HPDE6-E6E7 (cell line): Measurements from ENCODE around the gene CFAP77.

ENCODE experiments used
- DNase-seq: peaks from one replicate; pipeline ENCODE4 v3.0.0; 2011; ENCODE audit warnings: missing footprints; ENCODE audit errors: extremely low spot score

Gene CFAP77

DNA sequence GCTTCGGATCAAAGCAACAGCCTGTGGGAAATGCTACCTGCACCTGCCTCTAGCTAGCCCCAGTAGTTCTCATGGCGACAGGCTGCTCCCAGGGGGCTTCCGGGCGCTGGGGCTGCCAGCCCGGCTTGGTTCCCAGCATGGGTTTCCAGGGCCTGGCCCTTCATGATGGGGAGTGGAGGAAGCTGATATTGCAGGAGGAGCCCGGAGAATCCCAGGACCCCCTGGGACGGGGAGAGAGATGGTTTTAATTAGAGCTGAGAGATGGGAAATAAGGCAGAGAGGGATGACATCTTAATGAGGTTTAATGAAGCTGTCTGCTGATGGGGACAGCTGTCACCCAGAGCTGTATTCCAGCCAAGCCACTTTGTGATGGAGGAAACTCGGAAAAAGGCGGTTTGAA is 78.6 kb downstream of the CFAP77 start:
- no peak for DNase-seq

DNA sequence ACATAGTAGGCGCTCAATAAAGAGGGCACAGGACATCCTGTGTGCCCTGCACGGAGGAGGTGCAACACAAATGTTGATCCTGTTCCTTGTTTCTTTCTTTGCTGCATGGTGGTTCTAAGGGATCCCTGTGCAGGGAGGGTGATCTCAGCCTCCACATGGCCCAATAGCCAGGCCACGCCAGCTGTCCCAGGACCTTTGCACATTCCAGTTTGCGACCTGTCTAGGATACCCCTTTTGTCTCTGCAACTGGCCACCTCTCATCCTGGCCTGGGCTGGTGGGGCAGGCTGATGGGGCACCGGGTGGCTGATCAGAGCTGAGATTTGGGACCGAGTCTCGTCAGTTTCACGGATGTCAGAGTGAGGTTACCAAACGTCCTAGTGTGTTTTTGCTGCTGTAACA is 79.5 kb downstream of the CFAP77 start:
- no peak for DNase-seq

- DNase-seq, result no peak
Observed at GRCh38 chr9:132494857-132495256, 84.8 kb downstream of the CFAP77 start.

DNA sequence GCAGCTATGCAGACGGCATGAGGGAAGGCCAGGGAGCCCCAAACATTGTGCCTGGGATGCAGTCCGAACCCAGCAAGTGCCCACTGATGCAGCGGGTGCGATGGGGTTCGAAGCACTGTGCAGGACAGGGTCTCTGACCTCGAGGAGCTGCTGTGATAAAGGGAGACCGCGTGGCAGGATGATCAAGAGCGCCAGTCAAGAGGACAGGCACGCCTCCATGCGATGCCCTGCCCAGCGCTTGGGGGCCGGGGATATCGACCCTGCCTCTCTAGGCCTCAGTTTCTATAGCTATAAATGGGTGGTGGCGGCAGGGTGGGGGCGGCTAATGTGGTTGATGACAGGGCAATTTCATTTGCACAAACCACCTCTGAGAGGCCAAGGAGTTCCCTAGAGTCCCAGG is 87.7 kb downstream of the CFAP77 start:
- DNase-seq, result no peak

DNA sequence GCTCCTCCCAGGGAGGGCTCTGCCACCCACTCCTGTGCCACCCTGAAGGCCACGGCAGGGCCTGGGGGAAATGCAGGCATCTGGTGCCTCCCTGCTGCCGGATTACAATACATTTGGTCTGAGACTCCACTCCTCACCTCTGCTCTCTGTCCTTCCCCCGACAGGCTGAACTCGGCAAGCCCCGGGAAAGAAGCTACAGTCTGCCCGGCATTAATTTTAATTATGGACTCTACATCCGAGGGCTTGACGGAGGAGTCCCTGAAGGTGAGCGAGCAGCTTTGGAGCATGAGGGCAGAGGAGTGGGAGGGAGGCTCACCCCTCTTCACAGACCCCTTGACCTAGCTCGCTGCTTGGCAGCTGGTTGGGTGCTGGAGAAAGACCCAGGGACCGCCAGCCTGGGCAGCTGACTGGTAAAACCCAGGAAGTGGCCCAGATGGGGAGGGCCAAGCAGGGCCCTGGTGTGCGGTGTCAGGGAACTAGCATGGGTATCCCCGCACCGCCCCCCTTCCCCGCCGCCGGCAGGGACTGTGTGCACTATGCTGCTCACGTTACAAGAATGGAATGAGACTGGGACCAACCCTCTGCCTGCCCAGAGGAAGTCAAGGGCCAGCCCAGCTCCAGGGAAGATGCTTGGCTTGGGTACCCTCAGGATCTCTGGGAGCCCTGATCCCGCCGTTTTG is 88.7 kb downstream of the CFAP77 start:
- DNase-seq, result no peak

- DNase-seq, result no peak
Observed at GRCh38 chr9:132499251-132499650, 89.2 kb downstream of the CFAP77 start.

DNA sequence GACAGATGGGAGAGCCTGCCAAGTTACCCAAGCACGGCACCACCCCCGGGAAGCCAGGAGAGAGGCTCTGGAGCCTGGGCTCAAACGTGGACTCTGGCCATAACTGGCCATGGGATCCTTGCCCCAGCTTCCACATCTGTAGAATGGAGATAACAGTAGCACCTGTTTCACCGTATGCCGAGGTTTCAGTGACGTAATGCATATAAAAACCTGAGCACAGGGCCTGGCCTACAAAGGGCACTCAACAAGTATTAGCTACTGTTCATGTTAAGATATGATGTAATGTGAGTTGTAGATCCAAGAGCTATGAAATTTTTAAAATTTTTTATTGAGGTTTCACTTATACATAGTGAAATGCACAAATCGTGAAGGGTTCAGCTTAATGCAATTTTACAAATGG is 90.2 kb downstream of the CFAP77 start:
- DNase-seq, result no peak

DNA sequence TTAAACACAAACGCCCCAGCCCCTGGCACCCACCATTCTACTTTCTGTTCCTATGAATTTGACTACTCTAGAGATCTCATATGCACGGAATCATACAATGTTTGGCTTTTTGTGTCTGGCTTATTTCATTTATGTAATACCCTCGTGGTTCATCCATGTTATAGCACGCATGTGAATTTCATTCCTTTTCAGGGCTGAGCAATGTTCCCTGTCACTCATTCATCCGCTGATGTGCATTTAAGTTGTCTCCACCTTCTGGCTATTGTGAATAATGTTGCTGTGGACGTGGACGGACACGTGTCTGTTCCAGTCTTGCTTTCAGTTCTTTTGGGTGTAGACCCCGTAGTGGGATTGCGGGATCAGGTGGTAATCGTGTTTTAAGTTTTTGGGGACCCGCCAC is 92.5 kb downstream of the CFAP77 start:
- DNase-seq, result no peak

GRCh38 chr9:132503116-132503515 is 93.1 kb downstream of the CFAP77 start:
- DNase-seq, result no peak

GRCh38 chr9:132504488-132504887 is 94.5 kb downstream of the CFAP77 start:
- no peak for DNase-seq

- no peak for DNase-seq
Observed at GRCh38 chr9:132505991-132506655, 96.1 kb downstream of the CFAP77 start.

DNA sequence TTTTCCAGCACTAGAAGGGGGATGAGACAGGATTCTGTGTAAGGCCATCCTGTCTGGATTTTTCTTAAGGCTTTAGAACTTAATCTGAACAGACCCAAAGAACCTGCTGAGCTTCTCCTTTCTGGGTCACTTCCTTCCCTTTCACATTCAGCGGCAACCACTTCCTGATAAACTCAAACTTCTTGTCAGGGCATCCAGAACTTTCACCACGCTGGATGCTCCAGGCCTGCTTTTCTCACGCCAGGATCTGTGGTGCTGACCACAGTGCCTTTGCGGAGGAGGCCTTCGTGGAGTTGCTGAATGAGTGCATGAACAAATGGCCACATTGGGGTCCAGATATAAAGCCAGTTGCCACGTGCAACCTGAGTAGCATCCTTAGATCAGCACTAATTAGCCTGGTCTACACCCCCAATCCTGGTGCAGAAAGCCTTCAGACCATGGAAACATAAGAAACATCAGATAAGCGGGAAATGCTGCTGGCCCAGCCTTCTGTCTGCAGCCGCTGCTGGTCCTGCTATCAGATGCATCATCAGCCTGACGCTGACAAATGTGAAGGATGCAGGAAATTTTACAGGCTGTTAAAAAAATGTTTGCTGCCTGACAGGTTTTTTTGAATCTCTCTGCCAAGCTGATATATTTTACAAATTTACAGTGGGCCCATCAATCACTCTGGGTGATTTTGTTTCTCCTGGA is 97.1 kb downstream of the CFAP77 start:
- DNase-seq, result no peak

GRCh38 chr9:132507670-132508469 is 97.9 kb downstream of the CFAP77 start:
- peak; percentile 84 for DNase-seq

GRCh38 chr9:132509928-132510874 is 100.2 kb downstream of the CFAP77 start:
- DNase-seq, result no peak

- DNase-seq, result no peak
Observed at GRCh38 chr9:132511191-132511999, 101.4 kb downstream of the CFAP77 start.

DNA sequence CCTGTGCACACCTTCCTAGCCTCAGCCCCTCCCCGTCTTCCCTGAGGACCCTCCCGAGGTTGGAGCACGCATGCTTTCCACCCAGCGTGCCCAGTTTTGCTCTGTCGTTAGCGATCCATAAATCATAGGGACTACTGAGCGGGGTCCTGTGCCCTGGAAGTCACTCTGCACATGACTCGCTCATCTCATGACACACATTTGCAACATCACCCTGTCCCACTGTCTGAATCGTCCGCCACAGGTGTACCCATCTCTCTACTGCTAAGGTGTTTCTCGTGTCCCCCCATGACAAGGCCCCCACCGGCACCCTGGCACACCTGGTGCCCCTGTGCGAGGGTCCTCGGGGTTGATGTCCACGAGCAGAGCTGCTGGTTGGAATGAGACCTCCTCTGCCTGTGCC is 103.4 kb downstream of the CFAP77 start:
- DNase-seq, result no peak

DNA sequence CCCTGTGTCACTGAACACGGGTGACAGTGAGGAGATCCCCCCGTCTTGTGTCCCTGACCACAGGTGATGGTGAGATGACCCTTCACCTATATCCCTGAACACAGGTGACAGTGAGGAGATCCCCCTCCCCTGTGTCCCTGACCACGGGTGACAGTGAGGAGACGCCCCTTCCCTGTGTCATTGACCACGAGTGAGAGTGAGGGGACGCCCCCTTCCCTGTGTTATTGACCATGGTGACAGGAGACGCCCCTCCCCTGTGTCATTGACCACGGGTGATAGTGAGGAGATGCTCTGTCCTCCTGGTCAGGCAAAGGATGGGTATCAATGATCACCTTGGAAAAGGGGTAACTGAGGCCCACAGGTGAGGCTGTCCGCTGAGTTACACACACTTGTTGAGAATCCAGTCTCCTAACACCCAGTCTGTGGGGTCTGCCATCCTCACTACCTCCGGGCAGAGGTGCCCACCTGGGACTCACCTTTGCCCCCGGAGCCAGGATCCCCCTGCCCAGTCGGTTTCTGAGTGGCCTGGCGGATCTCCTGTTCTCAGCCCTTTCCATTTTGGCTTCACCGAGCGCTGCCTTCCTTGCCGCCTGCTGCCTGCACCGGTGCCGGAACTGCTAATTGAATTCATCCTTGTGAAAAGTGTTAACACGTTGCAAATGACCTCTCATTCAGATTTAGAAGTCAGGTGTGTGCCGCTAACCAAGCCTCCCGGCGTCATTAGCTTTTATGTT is 104.2 kb downstream of the CFAP77 start:
- no peak for DNase-seq

GRCh38 chr9:132514821-132515220 is 104.8 kb downstream of the CFAP77 start:
- DNase-seq, result no peak

DNA sequence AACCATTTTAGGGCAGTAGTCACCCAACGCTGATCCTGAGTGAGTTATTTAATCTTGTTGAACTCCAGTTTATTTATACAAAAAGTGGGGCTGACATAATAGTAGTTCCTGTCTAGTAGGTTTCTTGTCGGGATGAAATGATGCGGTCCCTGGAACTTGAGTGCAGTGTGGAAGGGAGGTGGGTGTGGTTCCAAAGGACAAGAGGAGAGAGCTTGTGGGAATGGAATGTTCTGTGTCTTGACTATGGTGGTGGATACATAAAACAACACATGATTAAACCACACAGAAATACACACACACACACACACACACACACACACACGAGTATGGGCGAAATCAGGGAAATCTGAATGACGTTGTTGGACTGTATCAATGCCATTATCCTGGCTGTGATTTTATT is 106.3 kb downstream of the CFAP77 start:
- no peak for DNase-seq

GRCh38 chr9:132516911-132517310 is 106.9 kb downstream of the CFAP77 start:
- DNase-seq, result no peak
